ENCODE results near the gene L3MBTL1. TPM values are rescaled to one million over a fixed set of nuclear protein-coding genes. Genes with fewer than 3 reads are reported as not detected.

L3MBTL1 gene
- 10.5 and 13.8 TPM in 2 replicates for total RNA-seq

- Mint-ChIP-seq H3K4me1 (ENCODE audit: low read depth) (peaks cover 6% of the 10 kb centered on the region), H3K36me3 (ENCODE audit: low read depth) (no peaks in the 10 kb centered on the region), H3K9me3 (no peaks in the 10 kb centered on the region), H3K27me3 (ENCODE audit: low read depth) (peaks cover 46% of the 10 kb centered on the region), H3K4me3 (ENCODE audit: low read depth) (peak within 1 kb of the TSS; percentile 63), H3K27ac (no peak within 1 kb of the TSS)
- intact Hi-C loops (cut with micrococcal nuclease), result no loop called here
- no peak for DNase-seq (ENCODE audit: low spot score)
Measured at GRCh38 chr20:43507150-43508080, at the start of gene L3MBTL1. L3MBTL1 (plus strand) TSS chr20:43507697; CDS start chr20:43513504, 5,807 bp downstream.

DNA sequence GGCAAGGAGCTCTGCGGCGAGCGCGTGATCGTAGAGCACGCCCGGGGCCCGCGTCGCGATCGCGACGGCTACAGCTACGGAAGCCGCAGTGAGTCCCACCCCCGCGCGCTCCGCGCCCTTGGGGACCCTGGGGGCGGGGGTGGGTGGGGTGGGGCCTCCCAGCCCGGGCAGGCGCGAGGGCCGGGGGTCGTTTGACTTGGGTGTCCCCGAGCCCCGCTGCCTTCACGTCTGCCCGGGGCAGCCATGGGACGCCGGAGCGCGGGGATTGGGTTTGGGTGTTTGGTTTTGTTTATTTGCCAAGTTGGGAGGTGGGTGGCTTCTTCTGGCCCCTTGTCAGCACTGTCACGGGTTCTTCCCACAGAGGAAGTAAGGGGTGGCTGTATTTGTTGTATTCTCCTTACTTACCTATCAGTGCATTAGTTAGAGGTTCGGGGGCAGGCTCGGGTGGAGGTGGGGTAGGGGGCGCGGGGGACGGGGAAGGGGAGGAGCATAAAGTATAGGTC is 49.0 kb upstream of the L3MBTL1 start:
- Mint-ChIP-seq H3K27ac (peak overlapping the region; percentile 82), H3K27me3 (ENCODE audit: low read depth) (peaks cover 5% of the 10 kb centered on the region), H3K4me1 (ENCODE audit: low read depth) (peaks cover 22% of the 10 kb centered on the region), H3K4me3 (ENCODE audit: low read depth) (peak overlapping the region; percentile 88), H3K9me3 (no peaks in the 10 kb centered on the region), H3K36me3 (ENCODE audit: low read depth) (peaks cover 52% of the 10 kb centered on the region)
- intact Hi-C loops (cut with micrococcal nuclease), result loop anchor here (10.0 kb wide), 1 partner anchor 386 kb away; no protein-coding TSS in a partner anchor
- DNase-seq (ENCODE audit: low spot score), result no peak

GRCh38 chr20:43459022-43459942 is 48.2 kb upstream of the L3MBTL1 start:
- Mint-ChIP-seq H3K4me1 (ENCODE audit: low read depth) (peaks cover 22% of the 10 kb centered on the region), H3K4me3 (ENCODE audit: low read depth) (peak overlapping the region; percentile 81), H3K36me3 (ENCODE audit: low read depth) (peaks cover 60% of the 10 kb centered on the region), H3K27me3 (ENCODE audit: low read depth) (peaks cover 4% of the 10 kb centered on the region), H3K27ac (peak overlapping the region; percentile 73), H3K9me3 (no peaks in the 10 kb centered on the region)
- intact Hi-C loops (cut with micrococcal nuclease), result loop anchor here (10.0 kb wide), 1 partner anchor 386 kb away; no protein-coding TSS in a partner anchor
- no peak for DNase-seq (ENCODE audit: low spot score)

GRCh38 chr20:43460172-43460829 is 47.2 kb upstream of the L3MBTL1 start:
- no peaks in the 10 kb centered on the region for H3K9me3 Mint-ChIP-seq
- peak overlapping the region; percentile 23 for H3K4me3 Mint-ChIP-seq (ENCODE audit: low read depth)
- H3K27me3 Mint-ChIP-seq (ENCODE audit: low read depth), result peaks cover under 1% of the 10 kb centered on the region
- H3K27ac Mint-ChIP-seq, result peak overlapping the region; percentile 3
- peaks cover 69% of the 10 kb centered on the region for H3K36me3 Mint-ChIP-seq (ENCODE audit: low read depth)
- intact Hi-C loops (cut with micrococcal nuclease), result no loop called here
- peaks cover 25% of the 10 kb centered on the region for H3K4me1 Mint-ChIP-seq (ENCODE audit: low read depth)
- no peak for DNase-seq (ENCODE audit: low spot score)

DNA sequence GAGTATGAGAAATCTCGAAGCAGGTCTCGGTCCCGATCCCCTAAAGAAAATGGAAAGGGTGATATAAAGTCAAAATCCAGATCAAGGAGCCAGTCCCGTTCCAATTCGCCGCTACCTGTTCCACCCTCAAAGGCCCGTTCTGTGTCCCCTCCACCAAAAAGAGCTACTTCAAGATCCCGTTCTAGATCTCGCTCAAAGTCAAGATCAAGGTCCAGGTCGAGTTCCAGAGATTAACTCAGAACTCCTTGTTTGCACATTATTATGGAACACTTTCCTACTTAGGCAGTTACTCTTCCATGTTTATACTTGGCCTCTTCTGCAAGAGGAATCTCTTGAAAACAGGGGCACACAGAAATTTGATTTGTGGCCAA is 46.7 kb upstream of the L3MBTL1 start:
- Mint-ChIP-seq H3K4me3 (ENCODE audit: low read depth) (peak overlapping the region; percentile 23), H3K9me3 (no peaks in the 10 kb centered on the region), H3K36me3 (ENCODE audit: low read depth) (peaks cover 74% of the 10 kb centered on the region), H3K27me3 (ENCODE audit: low read depth) (no peaks in the 10 kb centered on the region), H3K27ac (no peak overlapping the region), H3K4me1 (ENCODE audit: low read depth) (peaks cover 25% of the 10 kb centered on the region)
- no peak for DNase-seq (ENCODE audit: low spot score)
- intact Hi-C loops (cut with micrococcal nuclease), result no loop called here

- peaks cover 85% of the 10 kb centered on the region for H3K36me3 Mint-ChIP-seq (ENCODE audit: low read depth)
- DNase-seq (ENCODE audit: low spot score), result no peak
- peaks cover 22% of the 10 kb centered on the region for H3K4me1 Mint-ChIP-seq (ENCODE audit: low read depth)
- no peak overlapping the region for H3K27ac Mint-ChIP-seq
- intact Hi-C loops (cut with micrococcal nuclease), result no loop called here
- peak overlapping the region; percentile 13 for H3K4me3 Mint-ChIP-seq (ENCODE audit: low read depth)
- H3K9me3 Mint-ChIP-seq, result no peaks in the 10 kb centered on the region
- no peaks in the 10 kb centered on the region for H3K27me3 Mint-ChIP-seq (ENCODE audit: low read depth)
Measured at GRCh38 chr20:43461894-43462659, 45.4 kb upstream of the L3MBTL1 start.

DNA sequence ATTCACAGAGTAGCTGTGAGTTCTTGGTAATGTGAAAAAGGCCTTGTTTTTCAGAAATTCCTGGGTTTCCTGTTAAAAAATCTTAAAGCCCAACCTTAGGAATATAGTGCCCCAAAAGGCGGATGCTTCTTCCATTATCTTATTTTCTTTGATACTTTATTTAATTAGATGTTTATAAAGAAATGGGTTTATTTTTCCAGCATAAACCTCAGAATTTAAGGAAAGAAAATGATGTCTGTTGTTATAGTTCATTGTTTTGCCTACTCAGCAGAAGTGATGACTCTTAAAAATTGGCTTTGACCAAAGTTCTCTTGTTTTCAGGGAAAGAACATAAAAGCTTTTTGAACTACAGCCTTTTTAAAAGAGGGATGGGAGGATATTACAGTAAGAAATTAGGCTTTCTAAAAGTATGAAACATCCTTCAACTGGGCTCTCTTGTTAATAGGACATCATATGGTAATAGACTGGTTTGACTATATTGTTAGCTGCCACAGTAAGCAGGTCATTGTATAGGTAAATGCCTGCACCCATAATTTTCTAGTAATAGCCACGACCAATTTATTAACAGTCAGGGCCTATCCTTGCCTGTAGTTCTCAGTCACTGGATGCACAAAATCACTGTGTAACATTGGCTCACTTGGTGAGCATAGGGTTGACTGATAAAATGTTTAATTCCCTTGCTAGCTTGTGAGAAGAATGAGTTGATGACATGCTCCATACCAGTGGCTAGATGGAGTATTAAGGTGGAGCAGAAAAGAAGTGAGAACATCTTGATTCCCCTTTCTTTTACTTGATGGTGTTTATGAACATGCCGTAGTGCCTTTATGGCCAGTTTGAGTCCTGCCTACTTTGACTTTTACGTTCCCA is 44.6 kb upstream of the L3MBTL1 start:
- Mint-ChIP-seq H3K27me3 (ENCODE audit: low read depth) (no peaks in the 10 kb centered on the region), H3K27ac (no peak overlapping the region), H3K36me3 (ENCODE audit: low read depth) (peaks cover 86% of the 10 kb centered on the region), H3K4me1 (ENCODE audit: low read depth) (peaks cover 22% of the 10 kb centered on the region), H3K4me3 (ENCODE audit: low read depth) (no peak overlapping the region), H3K9me3 (no peaks in the 10 kb centered on the region)
- no peak for DNase-seq (ENCODE audit: low spot score)
- intact Hi-C loops (cut with micrococcal nuclease), result no loop called here

GRCh38 chr20:43463527-43464218 is 43.8 kb upstream of the L3MBTL1 start:
- Mint-ChIP-seq H3K27ac (no peak overlapping the region), H3K36me3 (ENCODE audit: low read depth) (peaks cover 82% of the 10 kb centered on the region), H3K4me3 (ENCODE audit: low read depth) (no peak overlapping the region), H3K27me3 (ENCODE audit: low read depth) (no peaks in the 10 kb centered on the region), H3K9me3 (no peaks in the 10 kb centered on the region), H3K4me1 (ENCODE audit: low read depth) (peaks cover 22% of the 10 kb centered on the region)
- intact Hi-C loops (cut with micrococcal nuclease), result no loop called here
- DNase-seq (ENCODE audit: low spot score), result no peak

DNA sequence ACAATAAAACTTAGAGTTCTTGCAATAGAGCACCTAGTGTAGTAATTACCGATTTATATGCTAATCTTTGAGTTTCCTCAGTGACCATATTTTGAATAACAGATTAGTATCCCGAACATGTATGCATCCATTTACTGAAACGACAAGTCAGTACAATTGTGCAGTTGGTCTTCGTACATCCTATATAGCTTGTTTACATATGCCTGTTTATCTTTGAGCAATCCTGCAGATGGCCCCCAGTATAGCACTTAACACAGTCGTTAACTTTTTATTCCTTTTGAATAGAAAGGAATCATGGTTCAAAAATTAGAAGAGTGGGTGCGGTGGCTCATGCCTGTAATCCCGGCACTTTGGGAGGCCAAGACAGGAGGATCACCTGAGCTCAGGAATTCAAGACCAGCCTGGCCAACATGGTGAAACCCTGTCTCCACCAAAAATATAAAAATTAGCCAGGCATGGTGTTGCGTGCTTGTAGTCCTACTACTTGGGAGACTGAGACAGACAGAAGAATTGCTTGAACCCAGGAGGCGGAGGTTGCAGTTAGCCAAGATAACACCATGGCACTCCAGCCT is 43.2 kb upstream of the L3MBTL1 start:
- H3K27me3 Mint-ChIP-seq (ENCODE audit: low read depth), result no peaks in the 10 kb centered on the region
- intact Hi-C loops (cut with micrococcal nuclease), result no loop called here
- H3K9me3 Mint-ChIP-seq, result no peaks in the 10 kb centered on the region
- H3K27ac Mint-ChIP-seq, result no peak overlapping the region
- no peak overlapping the region for H3K4me3 Mint-ChIP-seq (ENCODE audit: low read depth)
- peaks cover 81% of the 10 kb centered on the region for H3K36me3 Mint-ChIP-seq (ENCODE audit: low read depth)
- H3K4me1 Mint-ChIP-seq (ENCODE audit: low read depth), result peaks cover 22% of the 10 kb centered on the region
- DNase-seq (ENCODE audit: low spot score), result no peak

GRCh38 chr20:43465625-43465943 is 41.9 kb upstream of the L3MBTL1 start:
- intact Hi-C loops (cut with micrococcal nuclease), result no loop called here
- Mint-ChIP-seq H3K9me3 (no peaks in the 10 kb centered on the region), H3K36me3 (ENCODE audit: low read depth) (peaks cover 75% of the 10 kb centered on the region), H3K27me3 (ENCODE audit: low read depth) (no peaks in the 10 kb centered on the region), H3K4me3 (ENCODE audit: low read depth) (no peak overlapping the region), H3K4me1 (ENCODE audit: low read depth) (peaks cover 12% of the 10 kb centered on the region), H3K27ac (no peak overlapping the region)
- DNase-seq (ENCODE audit: low spot score), result no peak

Data from activated T-helper 2 cell treated with anti-CD3 and anti-CD28 coated beads, Interferon-gamma antibody, Interleukin-2, Interleukin-4, amounts not matched to agents 10 μg/mL and 5 μg/mL and 100 μg/mL, durations not matched to agents 14 hours and 24 hours and 36 hours (primary cell).